GM13977 (cell line): ENCODE measurements around the gene LRRC47.

Experiments
- DNase-seq: peaks from one replicate; pipeline ENCODE4 v3.0.0; 2012; ENCODE audit warnings: low spot score
- in situ Hi-C: fragments of 300-500 bp; cut with MboI; formaldehyde crosslinking; loops from one replicate; pipeline ENCODE4 v1.12.0; 2022; ENCODE audit warnings: low sequenced_read_pairs, low pct_unique_long_range_greater_than_20kb, mixed read lengths, inconsistent platforms; ENCODE audit not compliant: unreplicated experiment
- TF ChIP-seq, protein P1 (sequence below): IDR thresholded peaks from 2 replicates; pipeline ENCODE4 v1.5.1; 2012; ENCODE audit warnings: mild to moderate bottlenecking, control low read depth; ENCODE audit not compliant: insufficient read depth; ENCODE audit errors: extremely low read depth, missing control alignments

LRRC47 gene

GRCh38 chr1:3785456-3786157 is 10.7 kb downstream of the LRRC47 start:
- TF ChIP-seq, protein P1, sequence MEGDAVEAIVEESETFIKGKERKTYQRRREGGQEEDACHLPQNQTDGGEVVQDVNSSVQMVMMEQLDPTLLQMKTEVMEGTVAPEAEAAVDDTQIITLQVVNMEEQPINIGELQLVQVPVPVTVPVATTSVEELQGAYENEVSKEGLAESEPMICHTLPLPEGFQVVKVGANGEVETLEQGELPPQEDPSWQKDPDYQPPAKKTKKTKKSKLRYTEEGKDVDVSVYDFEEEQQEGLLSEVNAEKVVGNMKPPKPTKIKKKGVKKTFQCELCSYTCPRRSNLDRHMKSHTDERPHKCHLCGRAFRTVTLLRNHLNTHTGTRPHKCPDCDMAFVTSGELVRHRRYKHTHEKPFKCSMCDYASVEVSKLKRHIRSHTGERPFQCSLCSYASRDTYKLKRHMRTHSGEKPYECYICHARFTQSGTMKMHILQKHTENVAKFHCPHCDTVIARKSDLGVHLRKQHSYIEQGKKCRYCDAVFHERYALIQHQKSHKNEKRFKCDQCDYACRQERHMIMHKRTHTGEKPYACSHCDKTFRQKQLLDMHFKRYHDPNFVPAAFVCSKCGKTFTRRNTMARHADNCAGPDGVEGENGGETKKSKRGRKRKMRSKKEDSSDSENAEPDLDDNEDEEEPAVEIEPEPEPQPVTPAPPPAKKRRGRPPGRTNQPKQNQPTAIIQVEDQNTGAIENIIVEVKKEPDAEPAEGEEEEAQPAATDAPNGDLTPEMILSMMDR, result peak; percentile 23
- DNase-seq, result no peak
- in situ Hi-C loops, result no loop called here

DNA sequence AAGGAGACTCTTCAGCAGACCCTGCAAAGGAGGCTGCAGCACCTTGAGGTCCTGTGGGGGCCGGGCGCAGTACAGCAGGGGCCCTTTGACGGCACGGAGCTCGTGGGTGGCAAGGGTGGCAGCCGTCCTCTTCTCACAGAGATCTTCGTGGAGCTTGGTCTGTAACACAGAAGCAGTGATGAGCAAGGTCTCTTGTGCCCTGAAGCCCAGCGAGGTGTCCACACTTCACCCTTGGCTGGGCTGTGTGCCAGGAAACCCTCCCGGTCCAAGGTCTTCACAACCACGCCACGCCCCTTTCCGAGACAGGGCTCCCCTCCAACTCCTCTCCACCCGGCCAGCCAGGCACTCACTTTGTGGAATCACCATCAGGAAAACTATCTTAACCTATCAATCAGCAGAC is 11.3 kb downstream of the LRRC47 start:
- TF ChIP-seq, protein P1, result no peak
- DNase-seq, result peak; percentile 11
- in situ Hi-C loops, result no loop called here

GRCh38 chr1:3783651-3784474 is 12.4 kb downstream of the LRRC47 start:
- peak; percentile 15 for DNase-seq
- TF ChIP-seq, protein P1, result no peak
- in situ Hi-C loops, result no loop called here

GRCh38 chr1:3780901-3781300 is 15.4 kb downstream of the LRRC47 start:
- TF ChIP-seq, protein P1, result no peak
- DNase-seq, result no peak
- in situ Hi-C loops, result no loop called here

DNA sequence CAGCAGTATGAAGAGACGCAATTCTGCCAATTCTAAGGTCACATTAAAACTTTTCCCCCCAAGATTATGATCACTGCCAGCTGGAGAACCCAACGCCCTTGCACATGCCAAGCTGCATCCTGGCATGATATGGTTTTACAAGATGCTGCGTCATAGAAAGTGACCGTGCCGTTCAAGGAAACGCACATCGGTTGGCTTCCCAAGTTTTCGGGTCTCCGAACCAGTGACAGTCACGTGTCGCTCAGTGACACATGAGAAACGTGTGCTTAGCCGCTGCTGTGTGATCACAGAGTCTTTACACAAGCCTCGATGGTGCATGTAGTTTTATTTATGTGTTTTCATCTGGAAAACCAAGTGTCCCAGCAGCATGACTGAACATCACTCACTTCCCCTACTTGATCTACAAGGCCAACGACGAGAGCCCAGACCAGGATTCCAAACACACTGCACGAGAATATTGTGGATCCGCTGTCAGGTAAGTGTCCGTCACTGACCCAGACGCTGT is 16.3 kb downstream of the LRRC47 start:
- in situ Hi-C loops, result no loop called here
- no peak for DNase-seq
- TF ChIP-seq, protein P1, result no peak

GRCh38 chr1:3779265-3779911 is 16.9 kb downstream of the LRRC47 start:
- DNase-seq, result no peak
- TF ChIP-seq, protein P1, result no peak
- in situ Hi-C loops, result no loop called here
